Measurements from ENCODE around the gene ANKH.

DNA sequence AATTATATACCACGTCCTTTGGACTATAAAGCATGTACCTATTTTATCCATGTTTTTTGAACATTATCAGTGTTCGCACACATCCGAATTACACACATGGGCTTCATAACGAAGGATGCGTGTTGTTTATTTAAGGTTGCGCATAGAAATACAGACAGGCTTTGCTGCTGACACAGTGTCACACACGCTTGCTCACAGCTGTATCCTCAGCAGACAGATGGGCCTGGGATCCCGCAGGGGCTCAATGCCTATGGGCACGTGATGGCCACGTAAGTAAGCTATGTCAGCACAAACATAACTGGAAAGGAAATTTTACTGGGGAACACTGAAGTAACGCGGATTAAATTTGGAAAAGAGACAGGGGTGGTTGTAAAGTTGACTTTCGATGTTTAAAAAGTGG lies 130.4 kb downstream of the ANKH start:
- TF ChIP-seq EZH2phosphoT487 (IDR thresholded peaks at IDR 0.05; ENCODE audit: borderline replicate concordance) (no peak), CTCF (conservative IDR thresholded peaks at IDR 0.05; ENCODE audit: low read length) (no peak)
